ENCODE results near the gene SPIC. TPM values are rescaled to one million over a fixed set of nuclear protein-coding genes. Genes with fewer than 3 reads are reported as not detected.
"Not testable (repeated sequence)": the region's sequence is repeated elsewhere in the genome, so short reads cannot be mapped to it uniquely, and the experiment has no call there.

SPIC gene
- 0.28 TPM for polyA plus RNA-seq (2012; ENCODE audit: low read depth, missing spikeins)

DNA sequence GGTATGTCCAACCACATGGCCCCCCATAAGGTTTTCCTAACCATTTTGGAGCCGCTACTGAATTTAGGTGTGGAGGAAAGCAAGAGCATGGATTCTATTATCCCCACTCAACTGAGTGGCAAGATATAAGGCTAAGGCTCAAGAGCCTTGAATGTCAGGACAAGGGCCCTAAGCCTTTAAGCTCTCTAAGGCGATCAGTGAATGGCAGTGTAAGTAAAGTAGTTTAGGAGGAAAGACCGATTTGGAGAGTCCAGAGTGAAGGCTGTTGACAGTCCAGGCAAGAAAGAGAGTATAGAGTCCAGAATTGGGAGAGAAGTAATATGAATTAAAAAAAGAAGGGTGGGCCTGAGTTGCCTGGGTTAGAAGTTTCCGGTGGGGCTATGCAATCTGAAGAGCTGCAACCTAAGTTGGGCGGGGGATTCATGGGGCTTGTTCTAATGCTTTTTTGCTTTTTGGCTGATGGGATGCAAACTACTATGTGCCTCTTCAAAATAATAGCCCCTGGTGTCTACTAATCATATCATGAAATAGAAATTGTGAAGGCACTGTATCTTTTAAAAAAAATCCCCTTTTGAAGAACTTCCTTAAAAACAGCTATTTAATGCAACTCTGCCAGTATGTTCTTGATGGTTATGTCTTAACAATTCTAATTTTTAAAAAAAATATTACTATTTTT lies at the start of gene SPIC:
Gene SPIC, plus strand, starts transcription at position 626 of the 676 bp plus-strand sequence. CDS start 1,569 bp downstream, outside the sequence.
- FAIRE-seq (no peak), DNase-seq (ENCODE audit: insufficient read length, low spot score) (no peak)
- no peak for TF ChIP-seq POLR2A (IDR thresholded peaks at IDR 0.05; ENCODE audit: low read depth, low read length)
- no peak for TF ChIP-seq PAX5 (IDR thresholded peaks at IDR 0.05; ENCODE audit: insufficient read depth, low read length, severe bottlenecking)
- no peak for TF ChIP-seq SPI1 (IDR thresholded peaks at IDR 0.05; ENCODE audit: low read depth, low read length)
- TF ChIP-seq TAF1 (IDR thresholded peaks at IDR 0.05; ENCODE audit: low read depth, low read length) = no peak
- no peak for TF ChIP-seq POLR2AphosphoS5 (IDR thresholded peaks at IDR 0.05; ENCODE audit: low read depth, low read length)
- TF ChIP-seq POU2F2 (IDR thresholded peaks at IDR 0.05; ENCODE audit: low read depth, low read length) = no peak

DNA sequence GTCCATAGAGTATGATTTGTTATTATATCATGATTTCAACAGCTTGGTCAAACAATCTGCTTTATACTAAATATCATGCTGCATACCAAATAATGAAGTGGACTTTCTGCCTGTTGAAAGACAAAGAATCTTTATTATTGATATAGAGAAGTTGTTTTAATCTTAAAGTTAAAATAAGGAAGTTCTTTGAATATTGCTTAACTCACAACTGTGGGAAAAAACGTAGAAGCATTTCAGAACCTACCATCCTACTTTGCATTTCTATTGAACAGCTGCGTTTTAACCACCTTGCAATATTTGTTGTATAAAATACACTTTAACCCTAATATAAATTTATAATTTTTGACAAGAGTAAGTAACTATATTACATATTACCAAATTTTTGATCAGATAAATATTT lies 44.7 kb upstream of the SPIC start:
- TF ChIP-seq SPI1 (IDR thresholded peaks at IDR 0.05; ENCODE audit: low read depth, low read length) = no peak
- TF ChIP-seq POU2F2 (IDR thresholded peaks at IDR 0.05; ENCODE audit: low read depth, low read length) = no peak
- no peak for TF ChIP-seq PAX5 (IDR thresholded peaks at IDR 0.05; ENCODE audit: insufficient read depth, low read length, severe bottlenecking)
- no peak for TF ChIP-seq TAF1 (IDR thresholded peaks at IDR 0.05; ENCODE audit: low read depth, low read length)
- no peak for TF ChIP-seq POLR2A (IDR thresholded peaks at IDR 0.05; ENCODE audit: low read depth, low read length)
- no peak for TF ChIP-seq POLR2AphosphoS5 (IDR thresholded peaks at IDR 0.05; ENCODE audit: low read depth, low read length)
- FAIRE-seq (no peak), DNase-seq (ENCODE audit: insufficient read length, low spot score) (no peak)

DNA sequence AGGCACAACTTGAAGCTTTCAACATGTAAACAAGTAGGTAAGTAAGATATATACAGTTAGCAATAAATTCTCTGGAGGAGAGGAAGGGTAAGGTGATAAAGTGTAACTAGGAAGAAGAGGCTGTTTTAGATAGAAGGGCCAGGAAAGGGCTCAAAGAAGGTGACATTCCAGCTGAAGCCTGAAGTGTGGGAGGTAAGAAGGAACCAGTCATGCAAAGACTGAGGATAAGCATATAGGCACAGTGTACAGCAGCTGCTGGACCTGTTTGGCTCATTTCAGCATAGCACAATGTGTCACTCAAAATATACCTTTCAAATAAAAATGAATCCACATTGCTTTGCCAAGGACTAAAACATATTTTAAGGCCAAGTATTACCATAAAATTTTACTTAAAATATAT lies 39.0 kb upstream of the SPIC start:
- TF ChIP-seq PAX5 (IDR thresholded peaks at IDR 0.05; ENCODE audit: insufficient read depth, low read length, severe bottlenecking) (no peak), TAF1 (IDR thresholded peaks at IDR 0.05; ENCODE audit: low read depth, low read length) (no peak), SPI1 (IDR thresholded peaks at IDR 0.05; ENCODE audit: low read depth, low read length) (no peak), POLR2A (IDR thresholded peaks at IDR 0.05; ENCODE audit: low read depth, low read length) (no peak), POLR2AphosphoS5 (IDR thresholded peaks at IDR 0.05; ENCODE audit: low read depth, low read length) (no peak)
- DNase-seq (ENCODE audit: insufficient read length, low spot score) (no peak), FAIRE-seq (no peak)

DNA sequence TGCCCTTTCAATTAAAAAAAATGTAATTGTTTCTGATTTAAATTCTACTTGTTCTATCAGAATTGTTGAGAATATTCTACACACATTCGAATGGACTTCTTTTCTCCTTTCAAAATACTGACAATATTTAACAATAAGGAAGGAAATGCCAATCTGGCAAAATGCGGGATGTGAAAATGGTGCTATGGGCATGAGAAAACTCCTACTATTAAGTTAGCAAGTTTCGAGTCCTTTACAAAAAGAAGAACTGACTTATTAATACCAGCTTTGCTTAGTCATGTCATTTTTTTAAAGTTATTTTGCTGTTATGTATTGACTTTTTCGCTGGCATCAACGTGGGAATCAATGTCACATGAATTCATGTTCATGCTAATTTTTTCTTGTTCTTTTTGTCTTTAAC lies 35.9 kb upstream of the SPIC start:
- TF ChIP-seq POLR2AphosphoS5 (IDR thresholded peaks at IDR 0.05; ENCODE audit: low read depth, low read length) = no peak
- TF ChIP-seq TAF1 (IDR thresholded peaks at IDR 0.05; ENCODE audit: low read depth, low read length) = no peak
- DNase-seq (ENCODE audit: insufficient read length, low spot score) = no peak
- FAIRE-seq = no peak

DNA sequence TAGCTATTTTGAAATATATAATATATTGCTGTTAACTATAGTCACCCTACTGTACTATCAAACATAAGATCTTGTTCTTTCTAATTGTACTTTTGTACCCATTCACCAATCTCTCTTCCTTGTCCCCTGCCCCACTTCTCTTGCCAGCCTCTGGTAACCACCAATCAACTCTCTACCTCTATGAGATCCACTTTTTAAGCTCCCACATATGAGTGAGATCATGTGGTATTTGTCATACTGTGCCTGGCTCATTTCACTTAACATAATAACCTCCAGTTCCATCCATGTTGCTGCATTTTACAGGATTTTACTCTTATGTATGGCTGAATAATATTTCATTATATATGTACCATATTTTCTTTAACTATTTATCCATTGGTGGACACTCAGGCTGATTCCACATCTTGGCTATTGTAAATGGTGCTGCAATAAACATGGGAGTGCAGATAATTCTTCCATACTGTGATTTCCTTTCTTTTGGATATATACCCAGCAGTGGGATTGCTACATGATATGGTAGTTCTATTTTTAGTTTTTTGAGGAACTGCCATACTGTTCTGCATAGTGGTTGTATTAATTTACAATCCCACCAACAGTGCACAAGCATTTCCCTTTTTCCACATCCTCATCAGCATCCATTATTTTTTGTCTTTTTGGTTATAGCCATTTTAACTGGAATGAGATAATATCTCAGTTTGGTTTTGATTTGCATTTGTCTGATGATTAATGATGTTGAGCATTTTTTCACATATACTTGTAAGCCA lies 33.5 kb upstream of the SPIC start:
- DNase-seq (ENCODE audit: insufficient read length, low spot score) (no peak), FAIRE-seq (no peak)
- no peak for TF ChIP-seq POU2F2 (IDR thresholded peaks at IDR 0.05; ENCODE audit: low read depth, low read length)
- TF ChIP-seq SPI1 (IDR thresholded peaks at IDR 0.05; ENCODE audit: low read depth, low read length) = no peak
- no peak for TF ChIP-seq TAF1 (IDR thresholded peaks at IDR 0.05; ENCODE audit: low read depth, low read length)
- no peak for TF ChIP-seq PAX5 (IDR thresholded peaks at IDR 0.05; ENCODE audit: insufficient read depth, low read length, severe bottlenecking)
- no peak for TF ChIP-seq POLR2AphosphoS5 (IDR thresholded peaks at IDR 0.05; ENCODE audit: low read depth, low read length)
- TF ChIP-seq POLR2A (IDR thresholded peaks at IDR 0.05; ENCODE audit: low read depth, low read length) = no peak

DNA sequence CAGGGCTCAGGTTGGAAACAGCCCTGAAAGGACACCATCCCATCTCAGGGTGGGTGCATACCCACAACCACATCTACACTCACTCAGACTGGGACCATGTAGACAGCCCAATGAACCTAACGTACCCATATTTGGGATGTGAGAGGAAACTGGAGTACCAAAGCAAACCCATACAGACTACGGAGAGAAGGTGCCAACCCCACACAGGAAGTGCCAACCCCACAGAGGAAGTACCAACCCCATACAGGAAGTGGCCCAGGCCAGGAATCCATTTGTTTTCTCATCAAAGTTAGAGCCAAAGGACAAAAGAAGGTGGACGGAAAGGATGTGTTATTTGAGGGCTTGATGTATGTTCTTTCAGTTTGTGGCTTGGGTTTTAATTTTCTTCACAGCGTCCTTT lies 19.5 kb upstream of the SPIC start:
- no peak for DNase-seq (ENCODE audit: insufficient read length, low spot score)
- no peak for FAIRE-seq
- TF ChIP-seq SPI1 (IDR thresholded peaks at IDR 0.05; ENCODE audit: low read depth, low read length) (no peak), POLR2AphosphoS5 (IDR thresholded peaks at IDR 0.05; ENCODE audit: low read depth, low read length) (no peak), PAX5 (IDR thresholded peaks at IDR 0.05; ENCODE audit: insufficient read depth, low read length, severe bottlenecking) (no peak), POU2F2 (IDR thresholded peaks at IDR 0.05; ENCODE audit: low read depth, low read length) (no peak), TAF1 (IDR thresholded peaks at IDR 0.05; ENCODE audit: low read depth, low read length) (no peak), POLR2A (IDR thresholded peaks at IDR 0.05; ENCODE audit: low read depth, low read length) (no peak)

DNA sequence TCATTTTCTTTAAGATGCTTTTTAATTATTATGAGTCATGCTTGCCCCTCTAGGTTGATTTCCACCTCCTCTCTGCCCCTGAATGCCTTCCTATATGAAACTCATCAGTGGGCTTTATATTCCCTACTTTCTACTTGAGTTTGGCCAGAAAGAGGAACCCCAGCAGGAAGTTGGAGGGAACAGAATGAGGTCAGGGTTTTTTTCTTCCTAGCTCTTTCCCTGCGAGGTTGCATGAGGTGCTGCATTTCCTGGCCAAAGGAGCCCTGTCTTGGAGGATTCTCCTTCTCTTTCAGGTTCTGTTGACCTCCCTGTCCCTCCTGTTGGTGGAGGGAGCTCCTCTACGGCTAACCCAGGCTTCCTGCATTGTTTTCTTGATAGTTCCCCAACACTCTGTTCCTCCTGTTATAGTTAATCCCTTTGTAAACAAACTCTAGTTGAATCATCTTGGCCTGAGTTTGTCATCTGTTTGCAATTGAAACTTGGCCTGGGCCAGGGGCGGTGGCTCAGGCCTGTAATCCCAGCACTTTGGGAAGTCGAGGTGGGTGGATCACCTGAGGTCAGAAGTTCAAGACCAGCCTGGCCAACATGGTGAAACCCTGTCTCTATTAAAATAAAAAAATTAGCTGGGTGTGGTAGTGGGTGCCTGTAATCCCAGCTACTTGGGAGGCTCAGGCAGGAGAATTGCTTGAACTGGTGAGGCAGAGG lies 15.3 kb upstream of the SPIC start:
- DNase-seq (ENCODE audit: insufficient read length, low spot score) (no peak), FAIRE-seq (no peak)
- TF ChIP-seq POLR2A (IDR thresholded peaks at IDR 0.05; ENCODE audit: low read depth, low read length) (no peak), SPI1 (IDR thresholded peaks at IDR 0.05; ENCODE audit: low read depth, low read length) (0 out of 2 replicates have a peak, but pooled peaks have one; percentile 6), POU2F2 (IDR thresholded peaks at IDR 0.05; ENCODE audit: low read depth, low read length) (no peak)

DNA sequence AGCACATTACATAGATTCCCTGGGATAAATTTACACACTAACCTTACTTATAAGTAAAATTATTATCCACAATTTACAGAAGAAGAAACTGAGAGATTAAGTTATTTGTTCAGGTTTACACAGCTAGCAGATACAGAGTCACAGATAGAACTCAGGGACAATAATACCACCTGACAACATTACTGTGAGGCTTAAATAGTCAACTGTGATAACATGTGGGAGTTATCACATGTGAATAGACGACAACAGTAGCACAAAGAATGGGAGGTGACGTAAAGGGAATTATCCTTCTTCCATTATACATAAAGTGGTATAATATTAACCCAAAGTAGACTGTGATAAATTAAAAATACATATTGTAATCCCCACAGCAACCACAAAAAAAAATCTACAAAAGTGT lies 6.2 kb upstream of the SPIC start:
- FAIRE-seq = no peak
- no peak for DNase-seq (ENCODE audit: insufficient read length, low spot score)
- TF ChIP-seq TAF1 (IDR thresholded peaks at IDR 0.05; ENCODE audit: low read depth, low read length) (no peak), PAX5 (IDR thresholded peaks at IDR 0.05; ENCODE audit: insufficient read depth, low read length, severe bottlenecking) (no peak), POLR2AphosphoS5 (IDR thresholded peaks at IDR 0.05; ENCODE audit: low read depth, low read length) (no peak), POLR2A (IDR thresholded peaks at IDR 0.05; ENCODE audit: low read depth, low read length) (no peak), POU2F2 (IDR thresholded peaks at IDR 0.05; ENCODE audit: low read depth, low read length) (no peak), SPI1 (IDR thresholded peaks at IDR 0.05; ENCODE audit: low read depth, low read length) (no peak)

DNA sequence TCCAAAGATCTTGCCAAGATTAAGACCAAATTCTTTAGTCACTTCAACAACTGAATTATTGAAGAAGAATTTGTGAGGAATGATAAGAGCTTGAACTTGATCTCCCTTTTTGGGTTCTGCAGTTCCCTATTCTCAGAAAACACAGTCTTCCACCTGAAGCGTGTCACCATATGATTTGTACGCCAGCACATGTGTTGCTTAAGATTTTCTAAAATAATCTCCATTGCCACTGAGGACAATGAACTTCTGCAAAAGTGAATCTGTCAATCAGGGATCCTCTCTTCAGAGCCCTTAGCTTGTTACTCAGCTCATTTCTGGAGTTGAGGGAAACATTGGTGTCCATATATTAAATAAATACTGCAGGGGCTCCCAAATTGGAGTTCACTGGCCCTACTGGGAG lies 4.2 kb upstream of the SPIC start:
- no peak for DNase-seq (ENCODE audit: insufficient read length, low spot score)
- TF ChIP-seq POLR2A (IDR thresholded peaks at IDR 0.05; ENCODE audit: low read depth, low read length) = no peak
- FAIRE-seq = no peak

DNA sequence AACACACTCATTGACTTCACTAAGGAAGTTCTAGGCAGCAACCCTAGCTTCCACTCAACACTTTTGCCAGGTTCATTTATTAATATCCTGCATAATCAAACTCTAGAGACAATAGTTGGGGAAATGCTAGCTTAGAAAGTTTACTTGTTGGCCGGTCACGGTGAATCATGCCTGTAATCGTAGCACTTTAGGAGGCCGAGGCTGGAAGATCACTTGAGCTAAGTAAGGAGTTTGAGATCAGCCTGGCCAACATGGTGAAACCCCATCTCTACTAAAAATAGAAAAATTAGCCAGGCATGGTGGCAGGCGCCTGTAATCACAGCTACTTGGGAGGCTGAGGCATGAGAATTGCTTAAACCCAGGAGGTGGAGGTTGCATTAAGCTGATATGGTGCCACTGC lies 3.3 kb upstream of the SPIC start:
- DNase-seq (ENCODE audit: insufficient read length, low spot score); FAIRE-seq: not testable (repeated sequence)
